Measurements from ENCODE around the gene SCAMP3.
"Not testable (repeated sequence)": the region's sequence is repeated elsewhere in the genome, so short reads cannot be mapped to it uniquely, and the experiment has no call there.

Gene SCAMP3

GRCh38 chr1:155244368-155245162 lies 17.6 kb downstream of the SCAMP3 start:
- Histone ChIP-seq H3K36me3 (peaks cover 32% of the 10 kb centered on the region), H3K27ac (peak overlapping the region; percentile 69), H3K4me3 (ENCODE audit: low read depth, low read length) (peak overlapping the region; percentile 39), H3K9me3 (ENCODE audit: severe bottlenecking) (no peaks in the 10 kb centered on the region), H3K27me3 (ENCODE audit: insufficient read depth, low read depth, severe bottlenecking) (no peaks in the 10 kb centered on the region)
- TF ChIP-seq, protein P1, sequence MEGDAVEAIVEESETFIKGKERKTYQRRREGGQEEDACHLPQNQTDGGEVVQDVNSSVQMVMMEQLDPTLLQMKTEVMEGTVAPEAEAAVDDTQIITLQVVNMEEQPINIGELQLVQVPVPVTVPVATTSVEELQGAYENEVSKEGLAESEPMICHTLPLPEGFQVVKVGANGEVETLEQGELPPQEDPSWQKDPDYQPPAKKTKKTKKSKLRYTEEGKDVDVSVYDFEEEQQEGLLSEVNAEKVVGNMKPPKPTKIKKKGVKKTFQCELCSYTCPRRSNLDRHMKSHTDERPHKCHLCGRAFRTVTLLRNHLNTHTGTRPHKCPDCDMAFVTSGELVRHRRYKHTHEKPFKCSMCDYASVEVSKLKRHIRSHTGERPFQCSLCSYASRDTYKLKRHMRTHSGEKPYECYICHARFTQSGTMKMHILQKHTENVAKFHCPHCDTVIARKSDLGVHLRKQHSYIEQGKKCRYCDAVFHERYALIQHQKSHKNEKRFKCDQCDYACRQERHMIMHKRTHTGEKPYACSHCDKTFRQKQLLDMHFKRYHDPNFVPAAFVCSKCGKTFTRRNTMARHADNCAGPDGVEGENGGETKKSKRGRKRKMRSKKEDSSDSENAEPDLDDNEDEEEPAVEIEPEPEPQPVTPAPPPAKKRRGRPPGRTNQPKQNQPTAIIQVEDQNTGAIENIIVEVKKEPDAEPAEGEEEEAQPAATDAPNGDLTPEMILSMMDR (IDR thresholded peaks at IDR 0.05; ENCODE audit: low read depth, low read length): no peak
- DNase-seq: peak; percentile 100

DNA sequence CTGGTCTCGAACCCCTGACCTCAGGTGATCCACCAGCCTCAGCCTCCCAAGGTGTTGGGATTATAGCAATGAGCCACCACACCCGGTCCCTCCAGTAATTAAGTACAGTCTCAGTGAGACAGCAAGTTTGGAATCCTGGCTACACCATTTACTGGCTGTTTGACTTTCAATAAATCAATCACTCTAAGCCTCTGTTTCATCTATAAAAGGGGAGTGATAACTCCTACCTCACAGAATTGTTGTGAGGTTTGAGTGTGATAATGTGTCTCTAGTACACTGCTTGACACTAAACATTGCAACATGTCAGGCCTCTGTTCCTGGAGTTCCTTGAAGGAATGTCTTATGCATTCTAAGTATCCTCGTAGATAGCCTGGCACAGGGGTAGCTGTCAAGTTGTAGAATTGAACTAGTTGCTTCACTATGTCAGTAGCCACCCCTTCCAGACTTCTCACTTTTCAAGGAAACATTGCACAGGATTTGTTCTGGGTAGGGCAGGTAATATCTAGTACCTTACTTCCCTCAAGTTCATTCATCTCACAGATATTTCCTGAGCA lies 19.3 kb downstream of the SCAMP3 start:
- no peaks in the 10 kb centered on the region for H3K9me3 ChIP-seq (ENCODE audit: severe bottlenecking)
- H3K27ac ChIP-seq: no peak overlapping the region
- H3K36me3 ChIP-seq: peaks cover 22% of the 10 kb centered on the region
- H3K27me3 ChIP-seq (ENCODE audit: insufficient read depth, low read depth, severe bottlenecking): no peaks in the 10 kb centered on the region
- no peak overlapping the region for H3K4me3 ChIP-seq (ENCODE audit: low read depth, low read length)
- TF ChIP-seq, protein P1 (IDR thresholded peaks at IDR 0.05; ENCODE audit: low read depth, low read length): no peak
- no peak for DNase-seq

DNA sequence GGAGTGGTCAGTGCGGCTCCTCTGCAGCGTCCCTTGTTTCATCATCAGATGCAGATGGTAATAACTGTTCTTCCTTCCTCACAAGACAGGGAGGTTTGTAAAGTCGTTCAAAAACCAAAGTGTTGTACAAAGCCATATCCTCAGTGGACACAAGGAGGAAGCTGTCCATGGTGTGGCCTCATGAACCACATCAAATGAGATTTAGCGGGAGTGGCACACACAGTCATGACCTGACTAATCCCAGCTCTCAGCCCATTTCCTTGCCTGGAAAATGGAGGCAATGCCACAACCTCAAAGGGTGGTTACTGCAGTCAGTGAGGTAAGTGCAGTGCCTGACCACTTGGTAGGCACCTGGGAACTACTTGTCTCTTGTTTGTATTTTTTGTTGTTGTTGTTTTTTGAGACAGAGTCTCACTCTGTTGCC lies 20.3 kb downstream of the SCAMP3 start:
- no peak for DNase-seq
- TF ChIP-seq, protein P1 (IDR thresholded peaks at IDR 0.05; ENCODE audit: low read depth, low read length): no peak
- Histone ChIP-seq H3K27ac (peak overlapping the region; percentile 2), H3K36me3 (peaks cover 22% of the 10 kb centered on the region), H3K4me3 (ENCODE audit: low read depth, low read length) (no peak overlapping the region), H3K9me3 (ENCODE audit: severe bottlenecking) (no peaks in the 10 kb centered on the region), H3K27me3 (ENCODE audit: insufficient read depth, low read depth, severe bottlenecking) (no peaks in the 10 kb centered on the region)

DNA sequence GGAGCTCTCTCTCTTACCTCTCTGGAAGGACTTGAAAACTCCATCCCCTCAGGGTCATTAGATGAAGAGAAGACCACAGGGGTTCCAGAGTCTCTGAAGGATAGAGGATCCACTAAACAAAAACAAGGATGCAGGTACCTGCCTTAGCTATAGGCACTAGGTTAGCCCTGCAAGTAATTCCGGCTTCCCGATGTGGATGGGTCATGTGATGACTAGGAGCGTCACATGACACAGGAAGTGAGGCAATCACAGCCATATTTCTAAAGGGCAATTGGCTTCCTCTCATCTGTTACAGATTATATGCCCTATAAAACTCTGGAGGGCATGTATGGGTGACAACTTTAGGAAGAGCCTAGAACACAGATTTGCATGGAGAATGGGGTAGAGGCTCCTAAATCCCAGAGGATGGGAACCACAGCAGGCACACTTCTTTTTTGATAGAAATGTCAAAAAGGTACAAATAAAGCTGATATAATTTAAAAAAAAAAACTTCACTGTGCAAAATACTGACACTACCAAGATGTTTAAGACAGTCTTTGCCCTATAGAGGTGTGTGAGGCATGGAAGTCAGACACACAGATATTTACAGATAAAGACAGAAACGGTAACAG lies 21.0 kb downstream of the SCAMP3 start:
- TF ChIP-seq, protein P1 (IDR thresholded peaks at IDR 0.05; ENCODE audit: low read depth, low read length): no peak
- Histone ChIP-seq H3K4me3 (ENCODE audit: low read depth, low read length) (peak overlapping the region; percentile 45), H3K9me3 (ENCODE audit: severe bottlenecking) (no peaks in the 10 kb centered on the region), H3K27ac (peak overlapping the region; percentile 2), H3K27me3 (ENCODE audit: insufficient read depth, low read depth, severe bottlenecking) (no peaks in the 10 kb centered on the region), H3K36me3 (peaks cover 22% of the 10 kb centered on the region)
- peak; percentile 91 for DNase-seq

- H3K4me3 ChIP-seq (ENCODE audit: low read depth, low read length): no peak overlapping the region
- DNase-seq: no peak
- H3K9me3 ChIP-seq (ENCODE audit: severe bottlenecking): no peaks in the 10 kb centered on the region
- TF ChIP-seq, protein P1 (IDR thresholded peaks at IDR 0.05; ENCODE audit: low read depth, low read length): no peak
- H3K36me3 ChIP-seq: peaks cover 28% of the 10 kb centered on the region
- no peaks in the 10 kb centered on the region for H3K27me3 ChIP-seq (ENCODE audit: insufficient read depth, low read depth, severe bottlenecking)
- no peak overlapping the region for H3K27ac ChIP-seq
Observed at GRCh38 chr1:155236451-155236850, 25.7 kb downstream of the SCAMP3 start.

GRCh38 chr1:155235375-155235774 lies 26.8 kb downstream of the SCAMP3 start:
- H3K27ac ChIP-seq; H3K4me3 ChIP-seq (ENCODE audit: low read depth, low read length); DNase-seq; H3K9me3 ChIP-seq (ENCODE audit: severe bottlenecking); H3K27me3 ChIP-seq (ENCODE audit: insufficient read depth, low read depth, severe bottlenecking): not testable (repeated sequence)
- peaks cover 28% of the 10 kb centered on the region for H3K36me3 ChIP-seq

GRCh38 chr1:155233502-155233901 lies 28.7 kb downstream of the SCAMP3 start:
- peaks cover 23% of the 10 kb centered on the region for H3K36me3 ChIP-seq
- not testable (repeated sequence) for H3K27ac ChIP-seq; H3K9me3 ChIP-seq (ENCODE audit: severe bottlenecking); H3K27me3 ChIP-seq (ENCODE audit: insufficient read depth, low read depth, severe bottlenecking); DNase-seq; H3K4me3 ChIP-seq (ENCODE audit: low read depth, low read length)

DNA sequence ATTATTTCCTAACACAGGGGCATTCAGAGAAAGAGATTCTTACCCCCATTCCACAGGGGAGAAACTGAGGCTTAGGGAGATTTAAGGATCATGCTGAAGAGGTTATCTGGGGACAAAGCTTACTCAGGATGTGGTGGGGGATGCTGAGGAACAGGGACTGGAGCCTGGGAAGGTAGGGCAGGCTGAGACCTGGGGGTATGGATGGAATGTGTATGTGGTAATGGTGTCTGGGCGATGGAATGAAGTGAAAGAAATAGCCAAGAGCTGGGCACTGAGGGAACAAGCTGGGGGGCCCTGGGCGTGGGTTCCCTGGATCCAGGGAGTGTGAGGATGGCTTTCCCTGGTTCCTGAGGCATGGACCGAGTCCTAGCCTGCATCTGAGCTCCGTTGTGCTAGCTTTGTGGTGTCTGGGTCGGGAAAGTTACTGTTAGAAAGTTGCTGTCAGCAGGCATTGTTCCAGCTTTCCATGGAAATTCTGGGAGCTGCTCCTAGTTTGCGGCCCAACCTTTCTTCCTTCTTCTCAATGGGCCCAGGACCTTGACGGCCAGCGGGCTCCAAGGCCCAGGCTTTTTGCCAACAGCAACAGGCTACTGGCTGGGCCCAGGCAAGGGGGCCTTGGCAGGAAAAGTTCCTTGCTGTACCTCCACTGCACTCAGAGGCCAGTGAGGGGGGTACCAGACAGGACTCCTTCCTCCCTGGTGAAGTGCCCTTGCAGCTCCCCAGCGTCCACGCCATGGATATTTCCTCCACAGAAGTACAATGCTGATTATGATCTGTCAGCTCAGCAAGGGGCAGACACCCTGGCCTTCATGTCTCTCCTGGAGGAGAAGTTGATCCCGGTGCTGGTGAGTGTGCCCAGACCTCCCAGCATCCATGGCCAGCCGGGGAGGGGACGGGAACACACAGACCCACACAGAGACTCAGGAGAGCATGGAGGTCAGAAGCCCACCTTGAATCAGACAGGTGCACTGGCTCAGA lies 29.9 kb downstream of the SCAMP3 start:
- not testable (repeated sequence) for DNase-seq; H3K9me3 ChIP-seq (ENCODE audit: severe bottlenecking); H3K4me3 ChIP-seq (ENCODE audit: low read depth, low read length); H3K27ac ChIP-seq; H3K27me3 ChIP-seq (ENCODE audit: insufficient read depth, low read depth, severe bottlenecking)
- peaks cover 15% of the 10 kb centered on the region for H3K36me3 ChIP-seq
